Measurements from ENCODE around the gene EFCAB6.

Gene EFCAB6

GRCh38 chr22:43847376-43848289 is 35.5 kb upstream of the EFCAB6 start:
- no peak for DNase-seq

- no peak for DNase-seq
Measured at GRCh38 chr22:43846966-43847365, 34.9 kb upstream of the EFCAB6 start.

- DNase-seq = no peak
Measured at GRCh38 chr22:43845981-43846380, 33.9 kb upstream of the EFCAB6 start.

GRCh38 chr22:43844560-43845545 is 32.7 kb upstream of the EFCAB6 start:
- no peak for DNase-seq

GRCh38 chr22:43843783-43844530 is 31.9 kb upstream of the EFCAB6 start:
- no peak for DNase-seq

- no peak for DNase-seq
Measured at GRCh38 chr22:43841742-43842141, 29.6 kb upstream of the EFCAB6 start.

- DNase-seq = no peak
Measured at GRCh38 chr22:43840851-43841250, 28.7 kb upstream of the EFCAB6 start.

GRCh38 chr22:43840431-43840830 is 28.3 kb upstream of the EFCAB6 start:
- DNase-seq = no peak

- no peak for DNase-seq
Measured at GRCh38 chr22:43839781-43840180, 27.7 kb upstream of the EFCAB6 start.

- DNase-seq = no peak
Measured at GRCh38 chr22:43838571-43839307, 26.6 kb upstream of the EFCAB6 start.

GRCh38 chr22:43838161-43838560 is 26.1 kb upstream of the EFCAB6 start:
- no peak for DNase-seq

- DNase-seq = no peak
Measured at GRCh38 chr22:43837666-43838065, 25.6 kb upstream of the EFCAB6 start.

- DNase-seq = no peak
Measured at GRCh38 chr22:43835736-43836135, 23.6 kb upstream of the EFCAB6 start.

GRCh38 chr22:43835166-43835565 is 23.1 kb upstream of the EFCAB6 start:
- no peak for DNase-seq

- DNase-seq = no peak
Measured at GRCh38 chr22:43833286-43834240, 21.5 kb upstream of the EFCAB6 start.

GRCh38 chr22:43832393-43833265 is 20.5 kb upstream of the EFCAB6 start:
- no peak for DNase-seq

- DNase-seq = no peak
Measured at GRCh38 chr22:43831561-43832392, 19.7 kb upstream of the EFCAB6 start.

- no peak for DNase-seq
Measured at GRCh38 chr22:43830931-43831560, 18.9 kb upstream of the EFCAB6 start.

All from NCI-H2107 (cell line).